ENCODE measurements around the gene MFAP1. TPM values are rescaled to one million over a fixed set of nuclear protein-coding genes. Genes with fewer than 3 reads are reported as not detected.
"Not testable (repeated sequence)": the region's sequence is repeated elsewhere in the genome, so short reads cannot be mapped to it uniquely, and the experiment has no call there.

MFAP1 gene
- 10 to 100 TPM; 13.9 to 18.0 (median 14.4) TPM for total RNA-seq

GRCh38 chr15:43824302-43825246 lies at the start of gene MFAP1:
MFAP1 (minus strand) TSS chr15:43824690; CDS start chr15:43824569, 121 bp downstream.
- no peak for TF ChIP-seq CTCF (IDR thresholded peaks at IDR 0.05)
- ATAC-seq (ENCODE audit: low FRiP score) (peak; percentile 94), DNase-seq (ENCODE audit: low spot score) (peak; percentile 84)

- DNase-seq (ENCODE audit: low spot score) (no peak), ATAC-seq (ENCODE audit: low FRiP score) (no peak)
- TF ChIP-seq CTCF (IDR thresholded peaks at IDR 0.05): no peak
Observed at GRCh38 chr15:43873651-43874050, 49.2 kb upstream of the MFAP1 start.

GRCh38 chr15:43872416-43873020 lies 48.0 kb upstream of the MFAP1 start:
- no peak for ATAC-seq (ENCODE audit: low FRiP score)
- no peak for DNase-seq (ENCODE audit: low spot score)
- TF ChIP-seq CTCF (IDR thresholded peaks at IDR 0.05): no peak

- ATAC-seq (ENCODE audit: low FRiP score) (no peak), DNase-seq (ENCODE audit: low spot score) (no peak)
- no peak for TF ChIP-seq CTCF (IDR thresholded peaks at IDR 0.05)
Observed at GRCh38 chr15:43871835-43872234, 47.3 kb upstream of the MFAP1 start.

GRCh38 chr15:43868406-43868805 lies 43.9 kb upstream of the MFAP1 start:
- ATAC-seq (ENCODE audit: low FRiP score): no peak
- no peak for TF ChIP-seq CTCF (IDR thresholded peaks at IDR 0.05)
- no peak for DNase-seq (ENCODE audit: low spot score)

GRCh38 chr15:43867096-43867495 lies 42.6 kb upstream of the MFAP1 start:
- DNase-seq (ENCODE audit: low spot score): no peak
- TF ChIP-seq CTCF (IDR thresholded peaks at IDR 0.05): no peak
- ATAC-seq (ENCODE audit: low FRiP score): no peak

- not testable (repeated sequence) for DNase-seq (ENCODE audit: low spot score); ATAC-seq (ENCODE audit: low FRiP score)
Observed at GRCh38 chr15:43866636-43867035, 42.1 kb upstream of the MFAP1 start.
